AG04449 (cell line): Measurements from ENCODE around the gene FGFBP1.

Source experiments
- CTCF ChIA-PET: fragments of 350-600 bp; formaldehyde crosslinking; extraction: SDS; loops from one replicate; lab custom pipeline; 2021; ENCODE audit warnings: antibody characterized with exemption; lab: Yijun Ruan, JAX
- POLR2A ChIA-PET: fragments of 400-600, 350-600 bp; formaldehyde crosslinking; extraction: SDS; loops from one replicate; lab custom pipeline; 2020; ENCODE audit warnings: antibody characterized with exemption, inconsistent platforms; lab: Yijun Ruan, JAX
- DNase-seq: peaks from one replicate; pipeline ENCODE4 v3.0.0-alpha.2; 2010; ENCODE audit warnings: low read depth, low spot score
- H3K4me3 ChIP-seq: 2 replicates; pipeline ENCODE4 v1.5.1; 2011; ENCODE audit warnings: low read depth, mild to moderate bottlenecking, control low read depth, low read length
- TF ChIP-seq, protein P1 (sequence below): IDR thresholded peaks from one replicate; pipeline ENCODE4 v1.5.1; 2011; ENCODE audit warnings: mild to moderate bottlenecking, moderate library complexity, low read length, control low read depth, inconsistent platforms; ENCODE audit not compliant: insufficient read depth; ENCODE audit errors: missing control alignments

Gene FGFBP1

DNA sequence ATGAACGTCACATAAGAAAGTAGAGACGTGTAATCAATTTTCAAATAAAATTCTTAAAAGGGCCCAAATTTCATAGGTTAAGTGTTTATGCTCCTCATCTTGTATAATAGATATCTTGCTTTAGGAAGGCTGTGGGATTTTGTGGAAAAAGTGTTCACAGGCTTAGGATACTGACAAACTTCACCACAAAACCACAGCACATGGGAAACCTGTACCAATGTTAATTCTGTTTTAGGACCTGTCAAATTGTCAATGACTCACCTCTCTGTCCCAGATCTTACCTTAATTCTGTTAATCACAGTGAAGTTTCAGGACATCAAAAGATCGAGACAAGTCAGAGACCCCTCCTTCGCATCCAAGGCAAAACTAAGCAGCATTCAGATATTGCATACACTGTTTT lies 24.2 kb downstream of the FGFBP1 start:
- ChIA-PET CTCF (interaction anchor here (0.5 to 1.9 kb wide), 4 partner anchors 11 to 42 kb away, joined by 3 to 10 read pairs (median 6); no protein-coding TSS in a partner anchor), POLR2A (no interaction called here)
- no peak for DNase-seq
- TF ChIP-seq, protein P1, sequence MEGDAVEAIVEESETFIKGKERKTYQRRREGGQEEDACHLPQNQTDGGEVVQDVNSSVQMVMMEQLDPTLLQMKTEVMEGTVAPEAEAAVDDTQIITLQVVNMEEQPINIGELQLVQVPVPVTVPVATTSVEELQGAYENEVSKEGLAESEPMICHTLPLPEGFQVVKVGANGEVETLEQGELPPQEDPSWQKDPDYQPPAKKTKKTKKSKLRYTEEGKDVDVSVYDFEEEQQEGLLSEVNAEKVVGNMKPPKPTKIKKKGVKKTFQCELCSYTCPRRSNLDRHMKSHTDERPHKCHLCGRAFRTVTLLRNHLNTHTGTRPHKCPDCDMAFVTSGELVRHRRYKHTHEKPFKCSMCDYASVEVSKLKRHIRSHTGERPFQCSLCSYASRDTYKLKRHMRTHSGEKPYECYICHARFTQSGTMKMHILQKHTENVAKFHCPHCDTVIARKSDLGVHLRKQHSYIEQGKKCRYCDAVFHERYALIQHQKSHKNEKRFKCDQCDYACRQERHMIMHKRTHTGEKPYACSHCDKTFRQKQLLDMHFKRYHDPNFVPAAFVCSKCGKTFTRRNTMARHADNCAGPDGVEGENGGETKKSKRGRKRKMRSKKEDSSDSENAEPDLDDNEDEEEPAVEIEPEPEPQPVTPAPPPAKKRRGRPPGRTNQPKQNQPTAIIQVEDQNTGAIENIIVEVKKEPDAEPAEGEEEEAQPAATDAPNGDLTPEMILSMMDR, result no peak
- H3K4me3 ChIP-seq, result no peak overlapping the region

DNA sequence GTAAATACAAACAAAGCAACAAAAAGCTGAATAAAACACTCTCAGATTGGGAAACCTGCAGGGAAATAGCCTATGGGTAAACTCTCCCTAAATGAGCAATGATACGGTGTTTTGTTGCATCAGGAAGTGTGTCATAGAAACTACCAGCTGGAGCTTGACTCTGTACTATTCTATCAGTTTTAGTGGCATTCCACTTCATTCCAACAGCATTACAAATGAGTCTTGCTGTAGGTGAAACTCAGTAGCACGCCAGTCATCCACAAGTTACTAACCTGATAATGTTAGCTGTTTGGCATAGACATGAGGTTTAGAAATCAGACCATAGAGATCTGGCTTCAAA lies 24.9 kb downstream of the FGFBP1 start:
- DNase-seq, result peak; percentile 81
- CTCF ChIA-PET, result interaction anchor here (0.5 to 1.9 kb wide), 4 partner anchors 11 to 43 kb away, joined by 3 to 10 read pairs (median 6); no protein-coding TSS in a partner anchor
- TF ChIP-seq, protein P1, result no peak
- H3K4me3 ChIP-seq, result no peak overlapping the region
- POLR2A ChIA-PET, result interaction anchor here (1.0 kb wide), 1 partner anchor 18 kb away, joined by 3 read pairs; no protein-coding TSS in a partner anchor

DNA sequence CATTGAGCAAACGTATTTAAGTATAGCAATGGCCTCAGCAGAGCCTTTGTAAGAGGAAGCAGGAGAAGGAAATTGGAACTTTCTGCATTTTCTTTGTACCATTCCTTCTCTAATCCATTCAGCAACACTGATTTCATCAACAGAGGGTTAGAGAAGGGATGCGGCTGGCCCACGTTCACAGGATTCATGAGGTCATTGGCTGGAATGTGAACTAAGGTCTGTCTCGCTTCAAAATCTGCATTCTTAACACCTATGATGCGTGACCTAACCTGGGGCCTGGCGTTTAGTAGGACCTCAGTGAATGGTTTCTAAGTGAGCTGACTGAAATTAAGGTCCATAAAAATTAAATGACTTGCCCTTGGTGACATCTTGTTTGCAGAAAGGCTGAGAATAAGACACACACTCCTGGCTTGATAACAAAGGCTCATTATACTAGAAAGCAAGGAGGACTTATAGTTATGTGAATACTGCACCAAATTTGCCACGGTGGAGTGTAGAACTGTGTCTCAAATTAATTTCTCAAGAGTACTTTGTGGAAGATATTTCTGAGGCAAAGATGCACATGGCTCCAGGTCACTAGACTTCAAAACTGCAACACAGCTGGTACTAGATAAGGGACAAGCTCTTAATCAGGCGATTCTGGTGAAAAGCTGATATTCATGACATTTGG lies 25.4 kb downstream of the FGFBP1 start:
- TF ChIP-seq, protein P1, result no peak
- POLR2A ChIA-PET, result interaction anchor here (1.0 kb wide), 1 partner anchor 18 kb away, joined by 3 read pairs; no protein-coding TSS in a partner anchor
- H3K4me3 ChIP-seq, result no peak overlapping the region
- CTCF ChIA-PET, result interaction anchor here (1.5 to 1.9 kb wide), 2 partner anchors 30 to 43 kb away, joined by 7 to 10 read pairs; no protein-coding TSS in a partner anchor
- no peak for DNase-seq

DNA sequence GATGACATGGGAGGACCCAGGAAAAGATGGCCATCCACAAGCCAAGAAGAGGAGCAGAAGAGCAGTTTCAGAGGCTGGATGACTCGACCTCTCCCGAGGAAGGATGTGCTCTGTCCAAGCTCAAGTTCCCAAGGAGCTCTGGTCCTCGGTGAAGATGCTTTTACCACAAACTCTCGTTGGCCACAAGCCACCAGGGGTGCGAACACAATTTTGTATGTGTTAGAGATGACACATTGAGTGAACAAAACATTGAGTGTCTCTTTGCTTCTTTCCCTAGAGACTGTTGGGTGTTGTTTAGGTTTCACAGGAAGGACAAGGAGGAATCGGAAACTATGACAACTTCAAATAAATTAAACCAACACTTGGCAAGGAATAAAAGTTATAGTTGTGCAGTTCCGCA lies 26.3 kb downstream of the FGFBP1 start:
- TF ChIP-seq, protein P1, result no peak
- ChIA-PET CTCF (interaction anchor here (0.7 to 1.2 kb wide), 2 partner anchors 17 to 30 kb away, joined by 3 to 5 read pairs; no protein-coding TSS in a partner anchor), POLR2A (no interaction called here)
- H3K4me3 ChIP-seq, result no peak overlapping the region
- DNase-seq, result no peak

DNA sequence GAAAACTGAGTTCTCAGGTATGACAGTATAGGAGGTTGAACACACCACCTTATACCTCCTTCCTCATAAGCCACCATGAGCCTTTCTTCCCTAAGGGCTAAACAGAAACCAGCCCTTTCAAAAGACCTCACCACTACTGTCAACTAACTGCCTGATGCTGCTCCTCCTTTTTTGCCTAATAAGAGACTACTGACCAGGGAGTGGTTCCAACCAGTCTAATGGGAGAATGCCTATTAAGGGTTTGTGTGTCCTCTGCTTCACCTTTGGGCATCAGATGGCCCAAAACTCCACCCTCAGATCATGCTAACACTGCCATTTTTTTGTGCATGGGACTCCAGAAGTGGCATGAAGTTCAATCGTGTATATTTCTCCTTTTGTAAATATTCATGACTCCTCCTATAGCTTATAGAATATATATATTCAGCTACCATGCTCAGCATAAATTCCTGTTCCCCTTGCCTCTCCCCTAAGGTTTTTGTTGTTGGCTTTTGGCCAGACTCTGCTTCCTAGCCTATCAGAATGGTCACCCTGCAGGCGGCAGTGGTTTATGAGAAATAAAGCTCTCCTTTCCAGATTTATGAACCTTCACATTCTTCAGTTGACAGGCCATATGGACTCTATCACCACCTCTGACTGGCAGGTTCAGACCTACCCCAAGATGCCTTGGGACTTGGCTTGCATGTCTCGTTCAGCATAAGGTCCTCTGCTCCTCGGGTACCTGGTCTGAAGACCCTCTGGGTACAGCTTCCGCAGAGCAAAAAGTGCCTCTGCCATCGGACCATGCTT lies 28.2 kb downstream of the FGFBP1 start:
- TF ChIP-seq, protein P1, result no peak
- CTCF ChIA-PET, result interaction anchor here (3.3 kb wide), 1 partner anchor 28 kb away, joined by 16 read pairs; no protein-coding TSS in a partner anchor
- no peak overlapping the region for H3K4me3 ChIP-seq
- POLR2A ChIA-PET, result no interaction called here
- no peak for DNase-seq

DNA sequence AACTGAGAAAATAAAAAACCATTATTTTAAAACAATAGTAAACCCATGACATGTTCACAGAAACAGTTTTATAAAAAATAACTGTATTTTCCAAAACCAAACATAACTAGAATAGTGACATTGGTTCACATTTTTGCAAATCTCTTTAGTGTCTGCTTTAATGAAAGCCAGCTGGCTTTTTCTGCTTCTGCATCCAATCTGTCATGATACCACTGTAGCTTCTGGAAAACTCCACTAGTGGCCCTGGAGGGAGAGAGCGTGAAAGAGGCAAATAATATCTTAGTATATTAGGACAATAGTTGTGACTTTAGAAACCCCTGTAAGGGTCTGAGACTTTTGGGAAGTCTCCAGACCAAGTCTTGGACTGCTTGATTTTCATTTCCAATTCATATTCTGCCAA lies 31.1 kb downstream of the FGFBP1 start:
- H3K4me3 ChIP-seq, result no peak overlapping the region
- ChIA-PET CTCF (interaction anchor here (1.1 to 1.3 kb wide), 3 partner anchors 12 to 49 kb away, joined by 3 to 4 read pairs (median 3); no protein-coding TSS in a partner anchor), POLR2A (no interaction called here)
- TF ChIP-seq, protein P1, result no peak
- no peak for DNase-seq
